ENCODE results near the gene MUC2.

DNA sequence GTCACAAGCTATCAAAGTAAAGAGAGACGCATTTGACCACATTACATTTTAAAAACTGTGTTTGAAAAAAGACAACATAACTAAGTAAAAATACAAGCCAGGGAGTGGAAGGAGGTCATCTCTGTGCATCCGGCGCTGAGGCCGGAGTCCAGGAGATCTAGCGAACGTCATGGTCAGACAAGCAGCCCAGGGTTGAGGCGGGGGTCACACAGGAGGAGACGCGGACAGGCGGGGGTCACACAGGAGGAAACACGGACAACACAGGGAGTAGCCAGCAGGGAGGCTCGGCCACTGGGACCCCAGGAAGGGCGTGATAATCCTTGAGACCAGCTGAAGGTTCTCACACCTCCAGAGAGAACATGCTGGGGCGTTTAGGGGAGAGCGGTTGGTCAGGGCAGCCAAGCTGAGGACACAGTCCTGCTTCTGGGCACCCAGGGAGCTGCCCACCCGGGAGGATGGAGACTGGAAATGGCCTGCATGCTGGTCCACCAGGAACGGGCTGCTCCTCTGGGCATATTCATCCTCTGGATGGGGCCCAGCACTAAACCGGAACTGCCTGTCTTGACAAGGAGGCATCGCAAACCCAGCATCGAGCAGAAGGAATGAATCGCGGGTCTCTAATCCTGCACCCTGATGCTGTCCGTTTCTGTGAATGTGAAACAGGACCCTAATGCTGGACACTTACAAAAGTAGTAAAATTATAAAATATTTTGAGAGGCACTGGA lies 42.2 kb downstream of the MUC2 start:
- TF ChIP-seq, protein P1, sequence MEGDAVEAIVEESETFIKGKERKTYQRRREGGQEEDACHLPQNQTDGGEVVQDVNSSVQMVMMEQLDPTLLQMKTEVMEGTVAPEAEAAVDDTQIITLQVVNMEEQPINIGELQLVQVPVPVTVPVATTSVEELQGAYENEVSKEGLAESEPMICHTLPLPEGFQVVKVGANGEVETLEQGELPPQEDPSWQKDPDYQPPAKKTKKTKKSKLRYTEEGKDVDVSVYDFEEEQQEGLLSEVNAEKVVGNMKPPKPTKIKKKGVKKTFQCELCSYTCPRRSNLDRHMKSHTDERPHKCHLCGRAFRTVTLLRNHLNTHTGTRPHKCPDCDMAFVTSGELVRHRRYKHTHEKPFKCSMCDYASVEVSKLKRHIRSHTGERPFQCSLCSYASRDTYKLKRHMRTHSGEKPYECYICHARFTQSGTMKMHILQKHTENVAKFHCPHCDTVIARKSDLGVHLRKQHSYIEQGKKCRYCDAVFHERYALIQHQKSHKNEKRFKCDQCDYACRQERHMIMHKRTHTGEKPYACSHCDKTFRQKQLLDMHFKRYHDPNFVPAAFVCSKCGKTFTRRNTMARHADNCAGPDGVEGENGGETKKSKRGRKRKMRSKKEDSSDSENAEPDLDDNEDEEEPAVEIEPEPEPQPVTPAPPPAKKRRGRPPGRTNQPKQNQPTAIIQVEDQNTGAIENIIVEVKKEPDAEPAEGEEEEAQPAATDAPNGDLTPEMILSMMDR (IDR thresholded peaks at IDR 0.05), result no peak
- no peak for TF ChIP-seq POLR2A (IDR thresholded peaks at IDR 0.05)
